Adipose tissue (tissue), 3 donors: Measurements from ENCODE around the gene TMEM212. TPM values are rescaled to one million over a fixed set of nuclear protein-coding genes. Genes with fewer than 3 reads are reported as not detected.

Experiments
- H3K27ac ChIP-seq: one replicate; pipeline ENCODE4 v1.5.1; 2013; ENCODE audit warnings: low read depth, low read length
- WGBS, 3 donors: extraction: QIAGEN DNeasy Blood & Tissue Kit; methylation state at CpG; one replicate each; pipeline ENCODE4 v1.1.7; 2013; 5-methylcytosine and 5-hydroxymethylcytosine counted together
- polyA plus RNA-seq, 3 donors: library from polyadenylated mRNA; stranded (reverse); fragments of 200-250 nt; gene quantifications; one replicate each; pipeline ENCODE4 v1.2.3, GENCODE V29; 2013
- donor health status: healthy with polysubstance abuse.
- donor health status: Bipolar disorder and iron deficiency.
- donor health status: healthy.

TMEM212 gene
- polyA plus RNA-seq, result not detected

- 62 to 78% (median 65%) methylated on average over 5 of the region's 5 CpGs for WGBS, 3 donors
- no peak within 1 kb of the TSS for H3K27ac ChIP-seq
These were observed at the start of gene TMEM212 for GRCh38 chr3:171842864-171843518. TSS of gene TMEM212 (plus strand) at chr3:171843349. CDS start at chr3:171843384, 35 bp downstream.

- H3K27ac ChIP-seq, result no peak overlapping the region
- 89 to 95% (median 94%) methylated on average over 4 of the region's 4 CpGs for WGBS, 3 donors
These were observed 46.4 kb upstream of the TMEM212 start for GRCh38 chr3:171796625-171797264.

GRCh38 chr3:171797265-171797679 is 45.9 kb upstream of the TMEM212 start:
- H3K27ac ChIP-seq, result no peak overlapping the region
- 60 to 83% (median 62%) methylated on average over 1 of the region's 1 CpG for WGBS, 3 donors

- 63 to 80% (median 74%) methylated on average over 3 of the region's 3 CpGs for WGBS, 3 donors
- no peak overlapping the region for H3K27ac ChIP-seq
These were observed 45.3 kb upstream of the TMEM212 start for GRCh38 chr3:171797873-171798272.

- no peak overlapping the region for H3K27ac ChIP-seq
- WGBS, 3 donors, result 96 to 100% (median 98%) methylated on average over 1 of the region's 1 CpG
These were observed 43.6 kb upstream of the TMEM212 start for GRCh38 chr3:171799501-171799900.

GRCh38 chr3:171801738-171802589 is 41.2 kb upstream of the TMEM212 start:
- no peak overlapping the region for H3K27ac ChIP-seq
- 57 to 66% (median 64%) methylated on average over 4 of the region's 4 CpGs for WGBS, 3 donors

- 35 to 92% (median 86%) methylated on average over 3 of the region's 3 CpGs for WGBS, 3 donors
- H3K27ac ChIP-seq, result no peak overlapping the region
These were observed 40.6 kb upstream of the TMEM212 start for GRCh38 chr3:171802590-171802956.

GRCh38 chr3:171803044-171803443 is 40.1 kb upstream of the TMEM212 start:
- H3K27ac ChIP-seq, result no peak overlapping the region
- WGBS, 3 donors, result 66 to 89% (median 72%) methylated on average over 4 of the region's 4 CpGs

- 37 to 82% (median 46%) methylated on average over 6 of the region's 6 CpGs for WGBS, 3 donors
- H3K27ac ChIP-seq, result no peak overlapping the region
These were observed 38.3 kb upstream of the TMEM212 start for GRCh38 chr3:171804618-171805389.

GRCh38 chr3:171805687-171806086 is 37.5 kb upstream of the TMEM212 start:
- 56 to 57% (median 56%) methylated on average over 3 of the region's 3 CpGs for WGBS, 3 donors

GRCh38 chr3:171806200-171807128 is 36.7 kb upstream of the TMEM212 start:
- no peak overlapping the region for H3K27ac ChIP-seq
- WGBS, 3 donors, result 42 to 64% (median 56%) methylated on average over 5 of the region's 5 CpGs

More at GRCh38 chr3:171805687-171806086, 37.5 kb upstream of the TMEM212 start:
- H3K27ac ChIP-seq, result no peak overlapping the region

GRCh38 chr3:171807129-171807675 is 35.9 kb upstream of the TMEM212 start:
- no peak overlapping the region for H3K27ac ChIP-seq

GRCh38 chr3:171807806-171808205 is 35.3 kb upstream of the TMEM212 start:
- no peak overlapping the region for H3K27ac ChIP-seq
- 94 to 95% (median 95%) methylated on average over 6 of the region's 6 CpGs for WGBS, 3 donors

More at GRCh38 chr3:171807129-171807675, 35.9 kb upstream of the TMEM212 start:
- 92 to 94% (median 93%) methylated on average over 7 of the region's 7 CpGs for WGBS, 3 donors

- 1 to 6% (median 2%) methylated on average over 11 of the region's 11 CpGs for WGBS, 3 donors
- H3K27ac ChIP-seq, result no peak overlapping the region
These were observed 33.6 kb upstream of the TMEM212 start for GRCh38 chr3:171809611-171809860.

- 0% methylated on average over 62 to 78 of the region's 78 CpGs for WGBS, 3 donors
- peak within 1 kb of the TSS; percentile 9 for H3K27ac ChIP-seq
These were observed 33.1 kb upstream of the TMEM212 start, which contains the start of gene PLD1 for GRCh38 chr3:171809861-171810628. TSS of gene PLD1 (minus strand) at chr3:171810483. CDS start at chr3:171738051, 72,432 bp downstream.

GRCh38 chr3:171810629-171811294 is 32.4 kb upstream of the TMEM212 start:
- WGBS, 3 donors, result 16 to 21% (median 17%) methylated on average over 22 of the region's 22 CpGs
- H3K27ac ChIP-seq, result peak overlapping the region; percentile 9
